GM12864 (cell line): ENCODE data around the gene CNOT4.

Experiments
- DNase-seq: peaks from one replicate; pipeline ENCODE4 v3.0.0-alpha.2; 2011; ENCODE audit warnings: low read depth
- H3K4me3 ChIP-seq: 2 replicates; pipeline ENCODE4 v1.5.1; 2011; ENCODE audit warnings: mild to moderate bottlenecking, low read depth, low read length, control low read depth
- TF ChIP-seq, protein P1 (sequence below): IDR thresholded peaks from 2 replicates; pipeline ENCODE4 v1.5.1; 2011; ENCODE audit warnings: low read depth, mild to moderate bottlenecking, moderate library complexity, low read length, control low read depth, inconsistent platforms; ENCODE audit errors: missing control alignments

CNOT4 gene

GRCh38 chr7:135409845-135410542 lies 99.9 kb downstream of the CNOT4 start:
- H3K4me3 ChIP-seq = no peak overlapping the region
- TF ChIP-seq, protein P1, sequence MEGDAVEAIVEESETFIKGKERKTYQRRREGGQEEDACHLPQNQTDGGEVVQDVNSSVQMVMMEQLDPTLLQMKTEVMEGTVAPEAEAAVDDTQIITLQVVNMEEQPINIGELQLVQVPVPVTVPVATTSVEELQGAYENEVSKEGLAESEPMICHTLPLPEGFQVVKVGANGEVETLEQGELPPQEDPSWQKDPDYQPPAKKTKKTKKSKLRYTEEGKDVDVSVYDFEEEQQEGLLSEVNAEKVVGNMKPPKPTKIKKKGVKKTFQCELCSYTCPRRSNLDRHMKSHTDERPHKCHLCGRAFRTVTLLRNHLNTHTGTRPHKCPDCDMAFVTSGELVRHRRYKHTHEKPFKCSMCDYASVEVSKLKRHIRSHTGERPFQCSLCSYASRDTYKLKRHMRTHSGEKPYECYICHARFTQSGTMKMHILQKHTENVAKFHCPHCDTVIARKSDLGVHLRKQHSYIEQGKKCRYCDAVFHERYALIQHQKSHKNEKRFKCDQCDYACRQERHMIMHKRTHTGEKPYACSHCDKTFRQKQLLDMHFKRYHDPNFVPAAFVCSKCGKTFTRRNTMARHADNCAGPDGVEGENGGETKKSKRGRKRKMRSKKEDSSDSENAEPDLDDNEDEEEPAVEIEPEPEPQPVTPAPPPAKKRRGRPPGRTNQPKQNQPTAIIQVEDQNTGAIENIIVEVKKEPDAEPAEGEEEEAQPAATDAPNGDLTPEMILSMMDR = no peak
- no peak for DNase-seq

DNA sequence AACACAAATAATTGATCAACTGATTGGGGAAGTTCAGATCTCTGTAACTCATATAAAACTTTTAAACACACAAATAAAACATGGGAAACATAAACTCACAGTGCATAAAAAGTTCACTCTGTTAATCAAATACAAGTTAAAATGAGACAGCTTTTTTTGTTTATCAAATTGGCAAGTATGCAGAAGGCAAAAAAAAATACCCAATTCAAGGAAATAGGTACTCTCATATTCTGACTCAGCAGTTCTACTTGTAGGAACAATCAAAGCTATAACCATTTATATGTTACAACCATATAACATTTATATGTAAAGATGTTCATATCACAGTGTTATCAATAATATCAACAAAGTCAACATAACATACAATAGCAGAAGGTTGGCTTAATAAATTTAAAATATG lies 102.0 kb downstream of the CNOT4 start:
- H3K4me3 ChIP-seq = no peak overlapping the region
- DNase-seq = no peak
- TF ChIP-seq, protein P1 = no peak

DNA sequence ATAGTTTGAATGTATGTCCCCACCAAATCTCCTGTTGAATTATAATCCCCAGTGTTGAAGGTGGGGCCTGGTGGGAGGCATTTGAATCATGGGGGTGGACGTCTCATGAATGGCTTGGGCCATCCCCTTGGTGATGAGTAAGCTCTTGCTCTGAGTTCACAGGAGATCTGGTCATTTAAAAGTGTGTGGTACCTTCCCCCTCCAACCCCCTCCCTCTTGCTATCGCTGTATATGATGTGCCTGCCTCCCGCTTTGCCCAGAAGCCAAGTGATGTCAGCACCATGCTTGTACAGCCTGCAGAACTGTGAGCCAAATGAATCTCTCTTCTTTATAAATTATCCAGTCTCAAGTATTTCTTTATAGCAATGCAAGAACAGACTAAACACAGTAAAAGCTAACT lies 103.0 kb downstream of the CNOT4 start:
- TF ChIP-seq, protein P1 = no peak
- no peak for DNase-seq
- no peak overlapping the region for H3K4me3 ChIP-seq

GRCh38 chr7:135405969-135406368 lies 103.9 kb downstream of the CNOT4 start:
- H3K4me3 ChIP-seq = no peak overlapping the region
- TF ChIP-seq, protein P1 = no peak
- DNase-seq = no peak

GRCh38 chr7:135403302-135403701 lies 106.6 kb downstream of the CNOT4 start:
- no peak overlapping the region for H3K4me3 ChIP-seq
- no peak for DNase-seq
- TF ChIP-seq, protein P1 = no peak

GRCh38 chr7:135397689-135398088 lies 112.2 kb downstream of the CNOT4 start:
- TF ChIP-seq, protein P1 = no peak
- no peak overlapping the region for H3K4me3 ChIP-seq
- DNase-seq = no peak

GRCh38 chr7:135392701-135393100 lies 117.2 kb downstream of the CNOT4 start:
- no peak for DNase-seq
- TF ChIP-seq, protein P1 = no peak
- H3K4me3 ChIP-seq = no peak overlapping the region
